ENCODE results near the gene YTHDC2.

DNA sequence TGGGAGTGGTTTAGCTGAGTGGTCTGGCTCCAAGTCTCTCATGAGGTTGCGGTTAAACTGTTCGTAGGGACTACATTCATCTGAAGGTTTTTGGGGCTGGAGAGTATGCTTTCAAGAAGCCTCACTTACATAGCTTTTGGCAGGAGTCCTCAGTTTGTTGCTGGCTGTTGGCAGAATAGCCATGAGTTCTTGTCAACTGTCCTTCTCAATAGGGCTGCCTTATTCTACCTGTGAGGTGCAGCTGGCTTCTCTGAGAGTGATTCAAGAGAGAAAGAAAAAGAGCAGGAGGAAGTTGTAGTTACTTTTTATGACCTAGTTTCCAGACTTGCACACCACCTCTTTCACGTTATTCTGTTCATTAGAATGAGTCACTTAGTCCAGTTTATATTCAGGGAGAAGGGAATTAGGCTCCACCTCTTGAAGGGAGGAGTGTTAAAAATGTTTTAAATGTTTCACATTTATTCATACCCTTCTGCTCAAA is 33.2 kb downstream of the YTHDC2 start:
- no peak for TF ChIP-seq EZH2 (IDR thresholded peaks at IDR 0.05; ENCODE audit: insufficient read depth, poor library complexity, severe bottlenecking)
- no peak for TF ChIP-seq EZH2phosphoT487 (IDR thresholded peaks at IDR 0.05; ENCODE audit: insufficient read depth, low read depth)

Data from GM23248 (cell line).